ENCODE measurements around the gene SELENBP1. TPM values are rescaled to one million over a fixed set of nuclear protein-coding genes. Genes with fewer than 3 reads are reported as not detected.

The SELENBP1 gene
- total and polyA plus RNA-seq, 4 donors: 84.1 to 282 (median 186) TPM

DNA sequence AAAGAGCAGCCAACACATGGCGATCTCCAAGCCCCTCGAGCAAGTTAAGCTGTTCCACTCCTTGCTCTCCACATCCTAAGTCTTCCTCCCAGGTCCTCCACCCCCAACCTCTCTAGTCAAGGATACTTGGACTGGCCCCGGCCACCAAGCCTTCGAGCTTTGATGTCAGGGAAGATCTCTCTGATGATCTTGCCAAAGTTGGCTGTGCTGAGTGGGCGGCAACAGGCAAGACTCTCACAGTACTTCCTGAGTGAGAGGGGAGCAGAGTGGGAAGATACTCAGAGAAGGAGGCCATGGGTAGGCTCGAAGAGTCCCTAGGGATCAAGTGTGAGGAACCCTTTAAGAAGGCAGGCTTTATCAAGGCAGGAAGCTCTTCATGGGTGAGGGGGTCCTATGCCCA is 28.2 kb downstream of the SELENBP1 start:
- H3K27me3 ChIP-seq (ENCODE audit: control insufficient read depth in 3 of 3, insufficient read depth in 3 of 3, low read length in 2 of 3): no peaks in the 10 kb centered on the region
- ATAC-seq (ENCODE audit: insufficient read depth, low FRiP score) (no peak), DNase-seq (no peak)
- WGBS, 2 donors: 83 to 94% methylated on average over 6 of the region's 6 CpGs
- H3K9me3 ChIP-seq (ENCODE audit: control insufficient read depth in 4 of 4, insufficient read depth in 3 of 4, low read length in 3 of 4): no peaks in the 10 kb centered on the region
- no peak overlapping the region for H3K9ac ChIP-seq (ENCODE audit: insufficient read depth in 1 of 2, low read length in 2 of 2)
- no peak overlapping the region for H3K4me3 ChIP-seq
- H3K27ac ChIP-seq (ENCODE audit: low read depth in 1 of 2, low read length in 1 of 2): no peak overlapping the region
- H3K4me1 ChIP-seq (ENCODE audit: control insufficient read depth in 5 of 5, insufficient read depth in 5 of 5, low read length in 5 of 5): peaks cover 0 to 14% (median 3%) of the 10 kb centered on the region in 5 donors
- TF ChIP-seq CTCF (IDR thresholded peaks at IDR 0.05; ENCODE audit: control extremely low read depth, extremely low read depth): no peak
- peaks cover 0 to 18% (median 6%) of the 10 kb centered on the region in 4 donors for H3K36me3 ChIP-seq (ENCODE audit: control insufficient read depth in 4 of 4, insufficient read depth in 4 of 4, low read length in 4 of 4)

- DNase-seq: no peak
- WGBS, 2 donors: 74 to 75% methylated on average over 9 of the region's 9 CpGs
- no peak overlapping the region for H3K9ac ChIP-seq (ENCODE audit: insufficient read depth in 1 of 2, low read length in 2 of 2)
- no peak overlapping the region for H3K4me3 ChIP-seq
- H3K9me3 ChIP-seq (ENCODE audit: control insufficient read depth in 4 of 4, insufficient read depth in 3 of 4, low read length in 3 of 4): no peaks in the 10 kb centered on the region
- no peak overlapping the region for H3K27ac ChIP-seq (ENCODE audit: low read depth in 1 of 2, low read length in 1 of 2)
- H3K27me3 ChIP-seq (ENCODE audit: control insufficient read depth in 3 of 3, insufficient read depth in 3 of 3, low read length in 2 of 3): no peaks in the 10 kb centered on the region
- no peak for TF ChIP-seq CTCF (IDR thresholded peaks at IDR 0.05; ENCODE audit: control extremely low read depth, extremely low read depth)
- peaks cover 0 to 18% (median 6%) of the 10 kb centered on the region in 4 donors for H3K36me3 ChIP-seq (ENCODE audit: control insufficient read depth in 4 of 4, insufficient read depth in 4 of 4, low read length in 4 of 4)
- no peak for ATAC-seq (ENCODE audit: insufficient read depth, low FRiP score)
- H3K4me1 ChIP-seq (ENCODE audit: control insufficient read depth in 5 of 5, insufficient read depth in 5 of 5, low read length in 5 of 5): peaks cover 0 to 14% (median 3%) of the 10 kb centered on the region in 5 donors
These were observed 28.9 kb downstream of the SELENBP1 start for GRCh38 chr1:151343587-151343986.

- H3K4me1 ChIP-seq (ENCODE audit: control insufficient read depth in 5 of 5, insufficient read depth in 5 of 5, low read length in 5 of 5): peaks cover 0 to 11% (median 3%) of the 10 kb centered on the region in 5 donors
- no peak overlapping the region for H3K9ac ChIP-seq (ENCODE audit: insufficient read depth in 1 of 2, low read length in 2 of 2)
- no peak for TF ChIP-seq CTCF (IDR thresholded peaks at IDR 0.05; ENCODE audit: control extremely low read depth, extremely low read depth)
- ATAC-seq (ENCODE audit: insufficient read depth, low FRiP score): no peak
- no peaks in the 10 kb centered on the region for H3K9me3 ChIP-seq (ENCODE audit: control insufficient read depth in 4 of 4, insufficient read depth in 3 of 4, low read length in 3 of 4)
- WGBS, 2 donors: 62 to 85% methylated on average over 6 of the region's 6 CpGs
- peak in 2 of 3 donors; percentile 12 to 22 for DNase-seq
- H3K36me3 ChIP-seq (ENCODE audit: control insufficient read depth in 4 of 4, insufficient read depth in 4 of 4, low read length in 4 of 4): peaks cover 0 to 18% (median 6%) of the 10 kb centered on the region in 4 donors
- H3K27me3 ChIP-seq (ENCODE audit: control insufficient read depth in 3 of 3, insufficient read depth in 3 of 3, low read length in 2 of 3): no peaks in the 10 kb centered on the region
- no peak overlapping the region for H3K4me3 ChIP-seq
- H3K27ac ChIP-seq (ENCODE audit: low read depth in 1 of 2, low read length in 1 of 2): peak overlapping the region in 1 of 2 donors; percentile 18
These were observed 29.9 kb downstream of the SELENBP1 start for GRCh38 chr1:151342569-151342968.

DNA sequence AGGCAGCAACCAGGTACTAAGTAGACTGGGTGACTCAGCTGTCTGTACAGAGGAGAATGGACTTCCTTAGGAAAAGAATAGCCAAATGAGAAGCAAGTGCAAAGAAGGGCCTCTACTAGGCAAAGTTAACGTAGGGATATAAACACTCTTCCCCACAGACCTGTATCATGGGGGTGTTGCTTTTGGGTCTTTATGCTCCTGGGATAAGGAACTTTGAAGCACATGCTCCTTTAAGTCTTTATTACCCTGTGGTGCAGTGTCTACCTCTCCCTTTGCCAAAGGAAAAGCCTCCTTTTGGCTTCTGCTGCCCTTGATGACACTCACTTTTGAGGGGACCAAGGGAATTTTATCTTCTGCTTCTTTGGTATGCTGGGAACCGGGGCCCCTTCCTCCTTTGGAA is 30.5 kb downstream of the SELENBP1 start:
- Histone ChIP-seq H3K9ac (ENCODE audit: insufficient read depth in 1 of 2, low read length in 2 of 2) (no peak overlapping the region), H3K27ac (ENCODE audit: low read depth in 1 of 2, low read length in 1 of 2) (no peak overlapping the region), H3K9me3 (ENCODE audit: control insufficient read depth in 4 of 4, insufficient read depth in 3 of 4, low read length in 3 of 4) (no peaks in the 10 kb centered on the region), H3K27me3 (ENCODE audit: control insufficient read depth in 3 of 3, insufficient read depth in 3 of 3, low read length in 2 of 3) (no peaks in the 10 kb centered on the region), H3K4me1 (ENCODE audit: control insufficient read depth in 5 of 5, insufficient read depth in 5 of 5, low read length in 5 of 5) (peaks cover 0 to 9% (median 3%) of the 10 kb centered on the region in 5 donors), H3K4me3 (no peak overlapping the region), H3K36me3 (ENCODE audit: control insufficient read depth in 4 of 4, insufficient read depth in 4 of 4, low read length in 4 of 4) (peaks cover 0 to 18% (median 6%) of the 10 kb centered on the region in 4 donors)
- ATAC-seq (ENCODE audit: insufficient read depth, low FRiP score) (no peak), DNase-seq (no peak)
- no peak for TF ChIP-seq CTCF (IDR thresholded peaks at IDR 0.05; ENCODE audit: control extremely low read depth, extremely low read depth)
- WGBS, 2 donors: 88 to 91% methylated on average over 2 of the region's 2 CpGs

Data from lung (tissue), 12 donors.